HG02642 (cell line): ENCODE measurements around the gene EXD2.
"Not testable (repeated sequence)": the region's sequence is repeated elsewhere in the genome, so short reads cannot be mapped to it uniquely, and the experiment has no call there.

Source experiments
- ATAC-seq: cut with Tn5 transposase; IDR thresholded peaks from one replicate; pipeline ENCODE4 v1.9.1; 2021; ENCODE audit warnings: mild to moderate bottlenecking; ENCODE audit not compliant: unreplicated experiment, poor library complexity

The EXD2 gene

DNA sequence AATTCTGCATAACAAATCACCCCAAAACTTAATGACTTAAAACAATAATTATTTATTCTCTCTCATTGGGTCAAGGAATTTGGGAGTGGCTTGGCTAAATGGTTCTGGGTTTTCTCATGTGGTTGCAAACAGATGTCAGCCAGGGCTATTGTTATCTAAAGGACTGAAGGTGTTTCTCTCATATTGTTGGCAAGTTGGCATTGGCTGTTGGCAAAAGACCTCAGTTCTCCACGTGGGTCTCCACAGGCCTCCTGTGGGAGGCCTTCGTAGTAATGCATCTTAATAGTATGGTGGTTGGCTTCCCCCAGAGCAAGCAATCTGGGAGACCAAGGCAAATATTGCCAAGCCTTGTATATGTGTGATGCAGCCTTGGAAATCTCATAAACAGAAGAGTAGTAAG lies 83.0 kb downstream of the EXD2 start:
- no peak for ATAC-seq

DNA sequence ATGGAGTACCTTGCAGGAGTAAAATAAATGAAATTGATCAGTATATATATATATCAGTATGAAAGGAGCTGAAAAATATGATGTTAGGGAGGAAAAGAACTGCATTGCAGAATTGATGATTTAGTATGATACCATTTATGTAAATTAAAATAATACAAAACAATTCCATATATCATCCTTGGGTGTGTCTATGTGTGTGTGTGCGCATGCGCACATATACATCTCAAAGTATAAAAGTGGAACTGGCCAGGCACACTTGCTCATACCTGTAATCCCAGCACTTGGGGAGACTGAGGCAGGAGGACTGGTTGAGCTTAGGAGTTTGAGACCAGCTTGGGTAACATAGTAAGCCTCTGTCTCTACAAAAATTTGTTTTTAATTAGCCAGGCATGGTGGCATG lies 84.0 kb downstream of the EXD2 start:
- ATAC-seq: no peak

DNA sequence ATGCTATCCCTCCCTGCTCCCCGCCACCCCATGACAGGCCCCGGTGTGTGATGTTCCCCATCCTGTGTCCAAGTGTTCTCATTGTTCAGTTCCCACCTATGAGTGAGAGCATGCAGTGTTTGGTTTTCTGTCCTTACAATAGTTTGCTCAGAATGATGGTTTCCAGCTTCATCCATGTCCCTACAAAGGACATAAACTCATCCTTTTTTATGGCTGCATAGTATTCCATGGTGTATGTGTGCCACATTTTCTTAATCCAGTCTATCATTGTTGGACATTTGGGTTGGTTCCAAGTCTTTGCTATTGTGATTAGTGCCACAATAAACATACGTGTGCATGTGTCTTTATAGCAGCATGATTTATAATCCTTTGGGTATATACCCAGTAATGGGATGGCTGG lies 86.1 kb downstream of the EXD2 start:
- ATAC-seq: not testable (repeated sequence)

DNA sequence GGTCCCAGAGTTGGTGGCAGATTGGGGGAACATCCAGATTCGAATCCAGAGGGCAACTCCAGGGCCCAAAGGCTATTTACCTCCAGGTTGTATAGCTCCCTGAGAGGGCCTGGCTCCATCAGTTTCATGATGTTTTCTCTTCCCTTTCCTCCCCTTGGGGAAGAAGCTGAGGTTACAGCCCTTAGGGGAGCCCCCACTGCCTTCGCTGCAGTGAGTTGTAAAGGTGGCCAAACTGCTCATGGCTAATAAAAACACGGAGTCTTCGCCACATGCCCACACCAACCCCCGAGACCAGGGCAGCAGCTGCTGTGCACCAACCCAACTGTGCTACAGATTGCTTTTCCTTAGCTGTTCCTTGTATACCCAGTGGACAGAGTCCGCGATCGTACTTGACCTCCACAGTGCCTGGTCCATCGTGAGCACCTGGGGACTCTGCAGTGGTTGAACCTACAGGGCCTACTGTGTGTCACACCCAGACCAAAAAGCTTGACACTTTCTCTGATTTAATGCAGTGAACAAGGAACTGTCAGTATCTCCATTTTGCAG lies 89.5 kb downstream of the EXD2 start:
- no peak for ATAC-seq

DNA sequence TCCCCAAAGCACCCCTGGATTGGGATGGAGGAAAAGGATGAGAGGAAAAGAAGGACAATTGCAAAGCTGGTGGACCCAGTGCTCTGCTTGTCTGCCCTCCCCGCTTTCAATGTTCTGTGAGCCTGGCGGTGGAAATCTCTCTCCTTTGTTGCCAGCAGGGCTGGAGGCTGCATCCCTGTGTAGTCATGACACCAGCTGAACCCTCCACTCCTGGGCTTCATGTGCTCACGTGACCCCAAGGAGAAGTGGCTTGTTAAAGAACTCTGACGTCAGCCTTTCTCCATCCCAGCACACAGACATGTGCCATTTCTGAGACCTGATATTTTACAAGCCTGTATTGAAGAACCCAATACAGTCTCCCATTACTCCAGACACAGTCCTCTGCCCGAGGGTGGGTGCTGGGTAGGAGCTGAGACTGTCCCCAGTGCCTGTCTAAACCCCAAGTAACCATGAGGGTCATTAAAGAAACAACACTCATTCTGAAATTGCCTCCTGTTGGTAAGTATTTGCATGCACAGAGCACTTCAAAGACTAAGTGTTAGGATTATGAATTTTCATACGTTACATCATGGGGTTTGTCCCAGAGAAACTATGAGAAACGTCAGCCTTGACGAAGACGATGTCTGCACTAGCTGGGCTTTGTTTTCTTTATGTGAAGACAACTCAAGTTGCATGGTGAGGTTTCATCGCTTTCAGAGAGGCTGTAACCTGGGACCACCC lies 90.3 kb downstream of the EXD2 start:
- peak; percentile 47 for ATAC-seq

DNA sequence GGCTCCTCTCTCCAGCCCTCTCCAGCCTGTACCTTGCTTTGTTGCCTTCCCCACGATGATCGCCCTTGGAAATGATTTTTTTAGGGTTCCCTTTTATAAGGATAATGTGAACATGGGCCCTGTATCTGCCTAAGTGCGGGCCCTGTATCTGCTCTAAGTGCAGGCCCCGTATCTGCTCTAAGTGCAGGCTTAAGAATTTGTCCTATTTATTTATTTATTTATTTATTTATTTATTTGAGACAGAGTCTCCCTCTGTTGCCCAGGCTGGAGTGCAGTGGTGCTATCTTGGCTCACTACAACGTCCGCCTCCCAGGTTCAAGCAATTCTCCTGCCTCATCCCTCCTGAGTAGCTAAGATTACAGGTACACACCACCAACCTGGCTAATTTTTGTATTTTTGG lies 91.2 kb downstream of the EXD2 start:
- ATAC-seq: no peak

DNA sequence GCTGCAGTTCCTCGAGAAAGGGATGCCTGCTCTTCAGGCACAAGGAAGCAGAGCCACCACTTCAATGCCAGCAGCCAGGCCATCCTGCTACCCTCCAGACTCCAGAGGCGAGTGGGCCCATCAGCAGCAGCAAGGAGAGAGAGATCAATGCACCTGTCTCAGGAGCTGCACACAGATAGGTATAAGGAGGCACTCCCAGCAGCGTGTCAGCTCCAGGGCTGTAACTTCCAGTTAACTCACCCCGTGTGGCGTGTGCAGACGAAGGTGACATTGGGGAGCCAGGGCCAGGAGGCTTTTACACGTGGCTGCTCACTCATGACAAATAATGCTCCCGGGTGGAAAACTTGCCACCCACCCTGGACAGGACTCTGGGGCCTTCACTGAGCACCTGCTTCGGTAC lies 92.9 kb downstream of the EXD2 start:
- no peak for ATAC-seq

DNA sequence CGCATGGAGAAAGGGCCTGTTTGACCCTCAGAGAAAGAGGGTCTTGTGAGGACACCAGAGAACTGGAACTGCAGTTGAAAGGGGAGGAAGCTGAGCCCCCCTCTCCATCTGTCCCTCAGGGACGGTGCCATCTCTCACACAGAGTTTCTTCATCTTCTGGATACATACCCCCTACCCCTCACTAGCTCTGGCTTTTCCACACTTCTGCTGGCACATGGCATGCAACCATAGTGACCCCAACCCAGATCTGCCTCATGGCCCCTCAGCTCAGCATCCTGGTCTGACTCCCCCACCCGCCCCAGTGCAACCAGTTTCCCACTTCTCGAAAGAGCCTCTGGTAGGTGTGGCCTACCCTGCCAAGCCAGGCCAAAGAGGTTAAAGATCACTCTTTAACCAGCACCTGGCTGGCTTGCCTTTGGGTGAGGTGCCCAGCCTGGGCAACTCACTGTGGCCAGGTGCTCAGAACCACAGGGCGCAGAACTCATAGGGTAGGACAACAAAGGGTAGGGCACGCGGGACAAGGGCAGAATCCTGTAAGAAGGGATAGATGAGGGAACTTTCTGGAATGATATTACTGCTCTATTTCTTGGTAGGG lies 94.5 kb downstream of the EXD2 start:
- ATAC-seq: no peak

DNA sequence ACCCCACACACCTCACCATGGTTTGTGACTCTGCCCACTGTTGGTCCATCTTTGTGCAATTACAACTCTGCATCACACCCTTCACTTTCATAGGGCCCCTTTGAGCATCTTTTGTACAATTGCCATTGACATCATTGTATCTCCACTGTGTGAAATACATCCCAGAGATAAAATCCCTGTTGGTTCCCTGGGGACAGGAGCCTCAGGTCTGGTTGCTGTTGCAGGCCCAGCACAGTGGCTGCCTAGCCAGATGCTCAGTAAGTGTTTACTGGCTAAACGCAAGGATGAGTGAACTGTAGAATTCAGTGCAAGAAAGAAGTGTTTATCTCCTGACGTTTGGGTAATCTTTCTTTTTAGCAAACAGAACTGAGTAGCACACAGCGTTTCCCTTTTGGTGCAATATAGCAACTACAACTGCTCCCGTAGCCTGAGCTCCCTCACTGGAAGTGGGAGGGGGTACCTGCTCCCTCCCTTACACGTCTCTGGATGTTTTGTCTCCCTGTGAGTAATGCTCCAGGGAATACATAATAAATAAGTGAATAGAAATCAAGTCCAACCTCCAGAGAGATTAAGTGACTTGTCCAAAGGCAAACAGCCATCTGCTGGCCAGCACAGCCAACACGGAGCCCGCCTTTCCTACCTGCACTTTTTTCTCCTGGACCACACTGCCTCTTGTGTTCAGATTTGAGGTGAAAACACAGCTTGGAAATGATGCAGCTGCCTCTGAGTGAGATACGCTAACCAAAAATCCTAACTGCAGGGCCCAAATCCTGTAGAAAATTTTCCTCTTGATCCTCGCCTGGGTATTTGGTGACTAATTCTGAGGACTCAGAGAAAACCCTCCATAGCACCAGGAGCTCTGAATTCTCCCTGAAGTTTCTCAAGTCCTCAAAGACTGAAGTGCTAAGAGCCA lies 96.1 kb downstream of the EXD2 start:
- no peak for ATAC-seq

DNA sequence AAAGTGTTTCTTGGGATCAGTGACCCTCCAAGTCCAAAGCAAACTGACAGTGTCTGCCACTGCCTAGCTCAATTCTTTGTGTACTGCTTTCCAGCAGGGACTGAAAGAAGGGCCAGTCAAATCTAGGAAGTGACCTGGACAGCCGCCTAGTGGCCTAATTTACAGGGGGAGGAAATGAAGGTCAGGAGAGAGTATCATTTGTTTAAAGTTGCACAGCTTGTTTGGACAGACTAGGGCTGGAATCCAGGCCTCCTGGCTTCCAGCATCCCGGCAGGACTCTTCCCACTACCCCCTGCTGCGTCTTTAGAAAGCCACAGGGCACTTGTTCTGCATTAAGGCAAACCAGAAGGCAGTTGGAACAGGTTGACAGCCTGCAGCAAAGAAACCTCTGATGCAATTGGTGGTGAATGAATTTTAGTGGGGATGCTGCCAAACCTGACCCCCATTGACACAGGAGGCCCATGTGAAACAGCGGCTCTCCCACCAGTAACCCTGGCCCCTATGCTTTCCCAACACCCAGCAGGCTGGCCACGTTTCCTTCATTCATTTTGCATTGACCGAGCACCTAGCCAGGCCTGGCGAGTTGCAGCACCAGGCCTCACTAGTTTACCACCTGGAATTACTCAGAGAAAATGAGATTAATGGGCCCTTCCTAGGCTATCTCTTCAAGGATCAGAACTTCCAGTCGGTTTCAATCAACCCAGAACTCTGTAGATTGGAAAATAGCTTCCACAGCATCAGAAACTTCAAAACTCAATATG lies 96.9 kb downstream of the EXD2 start:
- ATAC-seq: no peak

DNA sequence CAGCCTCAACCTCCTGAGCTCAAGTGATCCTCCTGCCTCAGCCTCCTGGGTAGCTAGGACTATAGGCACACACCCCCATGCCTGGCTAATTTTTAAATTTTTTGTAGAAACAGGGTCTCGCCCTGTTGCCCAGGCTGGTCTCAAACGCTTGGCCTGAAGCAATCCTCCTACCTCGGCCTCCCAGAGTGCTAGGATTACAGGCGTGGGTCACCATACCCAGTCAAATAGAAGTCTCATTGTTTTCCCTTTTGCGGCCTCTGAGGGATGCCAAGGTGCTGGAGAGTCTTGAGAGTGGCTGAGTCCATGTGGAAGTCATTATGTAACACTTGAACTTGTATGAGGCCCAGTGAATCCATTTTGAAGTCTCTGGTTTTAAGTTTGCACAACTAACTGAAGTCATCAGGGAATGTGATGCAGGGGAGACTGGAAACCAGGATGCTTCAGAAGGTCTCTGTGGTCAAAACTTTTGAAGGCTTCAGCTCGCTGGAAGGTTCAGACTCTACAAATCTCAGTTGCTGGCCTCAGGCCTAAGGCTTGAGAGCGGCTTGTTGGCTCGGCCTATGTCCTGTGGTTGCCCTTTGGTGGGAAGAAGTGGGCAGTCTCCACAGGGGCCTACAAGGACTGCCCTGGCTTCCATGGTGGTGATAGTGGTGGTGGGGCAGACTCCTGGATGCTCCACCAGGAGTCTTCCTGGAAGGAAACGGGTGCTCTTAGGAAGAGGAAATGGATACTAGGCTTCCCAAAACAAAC lies 97.8 kb downstream of the EXD2 start:
- no peak for ATAC-seq

DNA sequence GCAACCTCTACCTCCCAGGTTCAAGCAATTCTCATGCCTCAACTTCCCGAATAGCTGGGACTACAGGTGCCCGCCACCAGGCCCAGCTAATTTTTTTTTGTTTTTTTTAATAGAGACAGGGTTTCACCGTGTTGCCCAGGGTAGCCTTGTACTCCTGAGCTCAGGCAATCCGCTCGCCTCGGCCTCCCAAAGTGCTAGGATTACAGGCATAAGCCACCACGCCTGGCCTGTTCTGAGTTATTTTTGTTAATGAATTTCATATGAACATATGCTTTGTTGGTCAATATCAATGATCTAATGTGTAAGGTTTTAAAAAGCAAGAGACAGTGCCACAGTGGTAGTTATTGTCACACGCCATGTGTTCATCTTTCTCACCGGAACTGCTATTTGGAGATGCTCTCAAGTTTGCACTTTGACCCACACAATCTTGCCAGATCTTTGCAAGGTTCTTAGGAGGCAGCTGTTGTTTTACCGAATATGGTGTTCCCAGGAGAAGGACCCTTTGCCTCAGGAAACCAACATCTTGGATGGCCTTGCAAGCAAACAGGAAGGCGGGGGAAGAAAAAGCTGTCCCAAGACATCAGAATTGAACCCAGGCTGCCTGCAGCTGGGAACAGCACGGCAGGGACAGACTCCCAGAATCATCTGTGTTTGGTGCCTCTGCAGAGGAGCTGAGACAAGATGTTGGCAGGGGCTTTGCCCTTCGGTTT lies 98.7 kb downstream of the EXD2 start:
- ATAC-seq: no peak

DNA sequence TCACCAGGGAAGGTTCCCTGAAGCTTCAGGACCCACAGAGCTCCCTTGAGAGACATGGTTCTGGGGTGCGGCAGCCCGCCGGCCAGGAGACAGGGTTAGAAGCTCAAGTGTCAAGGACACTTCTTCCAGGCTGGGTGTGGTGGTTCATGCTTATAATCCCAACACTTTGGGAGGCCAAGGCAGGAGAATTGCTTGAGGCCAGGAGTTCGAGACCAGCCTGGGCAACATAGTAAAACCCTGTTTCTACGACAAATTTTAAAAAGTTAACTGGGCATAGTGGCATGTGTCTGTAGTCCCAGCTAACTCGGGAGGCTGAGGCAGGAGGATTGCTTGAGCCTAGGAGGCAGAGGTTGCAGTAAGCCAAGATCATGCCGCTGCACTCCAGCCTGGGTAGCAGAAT lies 99.6 kb downstream of the EXD2 start:
- not testable (repeated sequence) for ATAC-seq

DNA sequence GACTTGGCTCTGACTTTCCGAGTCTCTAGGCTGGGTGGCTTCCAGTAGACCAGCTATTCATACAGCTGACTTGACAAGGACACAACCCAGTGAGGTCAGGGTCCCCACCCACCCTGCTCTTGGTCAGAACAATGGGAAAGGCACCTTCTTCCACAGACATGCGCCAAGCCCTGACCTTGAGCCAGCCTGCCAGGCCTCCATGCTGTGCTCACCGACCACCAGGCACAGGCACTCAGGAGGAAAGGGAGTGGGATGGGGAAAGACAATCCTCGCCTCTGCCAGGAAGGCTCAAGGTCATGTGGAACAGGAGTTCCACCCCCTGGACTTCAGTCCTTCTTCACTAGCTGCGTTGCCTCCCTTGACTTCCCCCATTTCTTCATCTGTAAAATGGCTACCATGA lies 100.1 kb downstream of the EXD2 start:
- no peak for ATAC-seq

DNA sequence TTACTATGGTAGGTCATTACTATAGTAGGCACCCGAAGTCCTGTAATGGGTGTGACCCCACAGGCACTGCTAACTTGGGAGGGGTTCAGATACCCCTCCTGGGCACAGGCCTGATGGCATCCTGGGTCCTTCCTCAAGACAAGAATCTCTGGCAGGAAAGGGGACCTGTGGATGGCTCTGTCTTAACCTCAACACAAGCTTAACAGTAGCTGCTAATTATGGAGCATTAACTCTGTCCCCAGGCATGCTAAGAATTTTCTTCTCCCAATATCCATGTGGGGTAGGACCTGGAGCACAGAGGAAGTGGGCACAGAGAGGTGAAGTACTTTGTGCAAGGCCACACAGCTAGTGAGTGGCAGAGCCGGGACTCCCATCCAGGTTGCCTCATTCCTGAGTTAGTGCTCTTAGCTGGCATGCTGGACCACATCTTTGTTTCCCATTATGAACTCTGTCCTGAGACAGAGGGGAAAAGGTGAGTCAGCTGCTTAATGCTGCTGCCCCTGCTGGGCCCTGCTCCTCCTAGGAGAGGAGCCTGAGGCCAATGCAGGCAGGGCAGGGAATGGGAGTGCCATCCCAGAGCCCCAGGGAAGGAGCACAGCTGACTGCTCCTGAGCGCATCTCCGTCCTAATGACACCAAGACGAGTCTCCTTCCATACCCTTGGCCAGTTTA lies 100.7 kb downstream of the EXD2 start:
- no peak for ATAC-seq
